Tongue (tissue), 3 donors: ENCODE results near the gene IL1RAPL1. TPM values are rescaled to one million over a fixed set of nuclear protein-coding genes. Genes with fewer than 3 reads are reported as not detected.

Source experiments
- DNase-seq: peaks from one replicate; pipeline ENCODE4 v3.0.0-alpha.2; 2015
- small RNA-seq: library from RNA; depleted of rRNA; stranded (forward); fragments of <200 nt; gene quantifications from one replicate; pipeline ENCODE3, GENCODE V24; 2014; ENCODE audit warnings: low replicate concordance
- total RNA-seq: library from RNA; depleted of rRNA; stranded (reverse); fragments of >200 nt; gene quantifications from one replicate; pipeline ENCODE4 v1.2.3, GENCODE V29; 2014

Gene IL1RAPL1
- total RNA-seq, 1 donor from 2014 or later = 4.8 TPM

- no peak for DNase-seq
Measured at GRCh38 chrX:29903360-29903759, 1316.1 kb downstream of the IL1RAPL1 start.

- DNase-seq = no peak
Measured at GRCh38 chrX:29911673-29912072, 1324.4 kb downstream of the IL1RAPL1 start.

GRCh38 chrX:29913647-29914046, 1326.4 kb downstream of the IL1RAPL1 start:
- DNase-seq = no peak

GRCh38 chrX:29922607-29923006, 1335.4 kb downstream of the IL1RAPL1 start:
- DNase-seq = no peak

GRCh38 chrX:29926056-29926455, 1338.8 kb downstream of the IL1RAPL1 start:
- no peak for DNase-seq

GRCh38 chrX:29926659-29927058, 1339.4 kb downstream of the IL1RAPL1 start:
- DNase-seq = no peak

- DNase-seq = no peak
Measured at GRCh38 chrX:29935455-29935854, 1348.2 kb downstream of the IL1RAPL1 start.

GRCh38 chrX:29940750-29941149, 1353.5 kb downstream of the IL1RAPL1 start:
- DNase-seq = no peak

- no peak for DNase-seq
Measured at GRCh38 chrX:29941287-29941686, 1354.0 kb downstream of the IL1RAPL1 start.

GRCh38 chrX:29947225-29947624, 1360.0 kb downstream of the IL1RAPL1 start:
- no peak for DNase-seq

GRCh38 chrX:29948653-29949052, 1361.4 kb downstream of the IL1RAPL1 start:
- peak; percentile 1 for DNase-seq

GRCh38 chrX:29952016-29952415, 1364.8 kb downstream of the IL1RAPL1 start:
- no peak for DNase-seq

- DNase-seq = no peak
Measured at GRCh38 chrX:29962061-29962460, 1374.8 kb downstream of the IL1RAPL1 start.

GRCh38 chrX:29965634-29966033, 1378.4 kb downstream of the IL1RAPL1 start:
- DNase-seq = no peak

- DNase-seq = no peak
Measured at GRCh38 chrX:29992083-29992482, 1404.8 kb downstream of the IL1RAPL1 start.

GRCh38 chrX:30005813-30006212, 1418.6 kb downstream of the IL1RAPL1 start:
- DNase-seq = peak; percentile 10

Small RNA genes lying within 50 kb of the gene (small RNA-seq; reads per million reads assigned to genes)
- gene MIR4666B (not detected), gene RF00284 (not detected), gene RNA5SP500 (0.82 reads per million, percentile 83 among the genes with 10 or more reads in this experiment)
